Neuron (in vitro differentiated cells): ENCODE data around the gene FBXW9.
"Not testable (repeated sequence)": the region's sequence is repeated elsewhere in the genome, so short reads cannot be mapped to it uniquely, and the experiment has no call there.

ENCODE experiments used
- H2AFZ ChIP-seq: one replicate; pipeline ENCODE4 v1.6.1; 2013; ENCODE audit warnings: low read depth, mild to moderate bottlenecking, inconsistent platforms, low read length, moderate library complexity
- H3K27me3 ChIP-seq: one replicate; pipeline ENCODE4 v1.6.1; 2013; ENCODE audit warnings: low read length; ENCODE audit not compliant: insufficient read depth
- H3K36me3 ChIP-seq: one replicate; pipeline ENCODE4 v1.6.1; 2013; ENCODE audit warnings: low read length; ENCODE audit not compliant: insufficient read depth
- H3K4me1 ChIP-seq: one replicate; pipeline ENCODE4 v1.6.1; 2013; ENCODE audit warnings: low read length; ENCODE audit not compliant: insufficient read depth
- H3K4me3 ChIP-seq: 2 replicates; pipeline ENCODE4 v1.5.1; 2013; ENCODE audit warnings: mild to moderate bottlenecking, low read length, moderate library complexity
- H3K9me3 ChIP-seq: one replicate; pipeline ENCODE4 v1.6.1; 2013; ENCODE audit warnings: low read length

Gene FBXW9

DNA sequence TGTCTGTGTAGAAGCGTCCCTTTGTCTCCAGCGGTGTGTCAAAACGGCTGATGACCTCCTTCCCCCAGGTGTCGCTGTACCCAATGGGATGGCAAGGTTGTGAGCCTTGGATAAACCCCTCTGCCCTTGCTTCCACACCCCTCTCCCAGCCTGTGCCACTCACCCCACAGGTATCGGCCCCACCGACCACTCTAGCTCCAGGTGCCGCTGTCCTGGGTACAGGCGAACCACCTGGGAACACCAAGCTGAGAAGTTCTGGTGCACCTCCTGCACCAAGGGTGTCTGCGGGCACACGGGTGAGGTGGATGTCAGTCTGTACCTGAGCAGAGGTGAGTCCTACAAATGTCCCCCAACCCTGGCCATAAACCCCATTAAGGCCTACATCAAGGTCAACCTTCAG is 46.5 kb downstream of the FBXW9 start:
- Histone ChIP-seq H3K36me3 (peaks cover 27% of the 10 kb centered on the region), H3K4me3 (no peak overlapping the region), H3K9me3 (peaks cover 22% of the 10 kb centered on the region), H3K4me1 (no peaks in the 10 kb centered on the region), H2AFZ (no peak overlapping the region), H3K27me3 (no peaks in the 10 kb centered on the region)

DNA sequence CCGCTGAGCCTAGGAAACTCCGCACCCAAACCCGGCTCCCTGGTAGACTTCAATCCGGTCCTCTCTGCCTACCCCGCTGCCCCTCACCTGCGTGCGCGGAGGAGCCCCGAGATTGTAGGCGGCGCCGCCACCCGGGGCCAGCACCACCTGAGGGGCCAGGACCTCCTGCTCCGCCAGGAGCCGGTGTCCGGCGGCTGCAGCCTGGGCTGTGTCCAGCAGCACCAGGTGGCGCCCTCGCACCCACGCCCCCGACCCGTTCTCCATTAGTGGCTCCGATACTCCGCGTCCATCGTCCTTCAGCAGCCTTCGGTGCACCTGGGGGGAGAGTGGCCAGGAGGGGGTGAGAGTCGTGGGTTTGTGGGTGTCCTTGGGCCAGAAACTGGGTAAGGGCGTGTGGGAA is 48.3 kb downstream of the FBXW9 start:
- H3K36me3 ChIP-seq, result peaks cover 24% of the 10 kb centered on the region
- H3K9me3 ChIP-seq, result peaks cover 22% of the 10 kb centered on the region
- no peak overlapping the region for H3K4me3 ChIP-seq
- H3K27me3 ChIP-seq, result no peaks in the 10 kb centered on the region
- H3K4me1 ChIP-seq, result no peaks in the 10 kb centered on the region
- H2AFZ ChIP-seq, result no peak overlapping the region

DNA sequence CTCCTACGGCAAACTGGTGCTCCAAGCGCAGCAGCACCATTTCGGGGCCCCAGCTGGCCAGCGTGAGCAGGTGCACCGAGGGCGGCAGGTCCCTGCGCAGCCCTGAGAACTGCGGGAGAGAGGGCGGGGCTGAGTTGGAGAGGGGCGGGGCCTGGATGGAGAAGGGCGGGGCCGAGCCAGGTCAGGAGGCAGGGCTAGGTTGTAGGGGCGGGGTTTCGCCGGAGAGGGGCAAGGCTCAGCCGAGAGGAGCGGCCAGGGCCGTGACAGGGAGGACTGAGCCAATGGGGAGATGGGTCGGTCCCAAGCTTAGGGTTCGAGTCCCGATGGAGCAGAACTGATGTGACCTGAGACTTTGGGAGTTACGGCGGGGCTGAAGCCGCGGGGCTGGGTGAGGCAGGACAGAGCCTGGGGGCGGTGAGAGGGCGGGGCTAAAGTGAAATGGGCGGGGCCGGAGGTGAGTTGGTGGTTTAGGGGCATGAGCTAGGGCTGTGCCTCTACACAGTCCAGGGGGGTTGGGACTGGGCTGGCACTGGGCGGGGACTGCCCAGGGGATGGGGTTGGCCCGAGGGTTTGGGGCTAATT is 48.9 kb downstream of the FBXW9 start:
- Histone ChIP-seq H3K4me3 (no peak overlapping the region), H3K9me3 (peaks cover 25% of the 10 kb centered on the region), H3K27me3 (no peaks in the 10 kb centered on the region), H3K36me3 (peaks cover 24% of the 10 kb centered on the region), H3K4me1 (no peaks in the 10 kb centered on the region), H2AFZ (no peak overlapping the region)

DNA sequence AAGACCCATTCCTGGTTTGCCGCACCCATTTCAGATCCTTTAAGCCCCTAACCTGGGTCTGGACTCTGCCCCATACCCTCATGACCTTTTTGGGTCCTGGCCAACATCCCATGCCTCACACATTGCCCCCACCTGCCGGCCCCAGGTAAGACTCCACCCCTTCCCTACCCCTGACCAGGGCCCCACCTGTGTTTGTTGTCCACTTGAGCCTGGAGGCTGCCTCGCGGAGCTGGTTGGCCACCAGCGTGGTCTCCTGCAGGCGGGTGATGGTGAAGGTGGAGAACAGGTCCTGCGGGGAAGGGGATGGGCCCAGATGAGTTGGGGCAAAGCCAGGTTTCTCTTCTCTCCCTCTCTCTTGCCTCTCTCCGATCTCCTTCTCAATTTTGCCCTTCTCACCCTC is 49.4 kb downstream of the FBXW9 start:
- H3K36me3 ChIP-seq, result peaks cover 22% of the 10 kb centered on the region
- H3K4me3 ChIP-seq, result no peak overlapping the region
- no peaks in the 10 kb centered on the region for H3K4me1 ChIP-seq

DNA sequence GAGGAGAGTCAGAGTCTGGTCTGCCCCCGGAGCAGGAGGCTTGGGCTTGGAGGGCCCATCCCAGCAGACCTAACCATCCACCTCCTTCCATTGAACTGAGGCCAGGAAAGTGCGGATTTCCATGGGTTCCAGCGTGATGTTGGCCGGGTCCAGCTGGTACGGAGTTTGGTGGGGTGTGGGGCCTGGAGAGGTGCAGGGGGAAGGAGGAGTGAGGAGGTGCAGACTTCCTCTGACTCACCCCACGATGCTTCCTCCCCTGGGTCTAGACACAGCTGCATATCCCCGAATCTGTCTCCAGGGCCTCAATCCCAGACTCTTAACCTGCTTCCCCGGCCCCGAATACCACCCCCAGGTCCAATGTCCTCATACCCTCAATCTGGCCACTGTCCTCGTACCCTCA is 49.9 kb downstream of the FBXW9 start:
- Histone ChIP-seq H3K27me3 (no peaks in the 10 kb centered on the region), H3K36me3 (peaks cover 18% of the 10 kb centered on the region), H3K4me3 (no peak overlapping the region), H3K9me3 (peaks cover 26% of the 10 kb centered on the region), H3K4me1 (no peaks in the 10 kb centered on the region), H2AFZ (no peak overlapping the region)

More for the DNA sequence above, 49.4 kb downstream of the FBXW9 start:
- Histone ChIP-seq H2AFZ (no peak overlapping the region), H3K27me3 (no peaks in the 10 kb centered on the region), H3K9me3 (peaks cover 25% of the 10 kb centered on the region)

DNA sequence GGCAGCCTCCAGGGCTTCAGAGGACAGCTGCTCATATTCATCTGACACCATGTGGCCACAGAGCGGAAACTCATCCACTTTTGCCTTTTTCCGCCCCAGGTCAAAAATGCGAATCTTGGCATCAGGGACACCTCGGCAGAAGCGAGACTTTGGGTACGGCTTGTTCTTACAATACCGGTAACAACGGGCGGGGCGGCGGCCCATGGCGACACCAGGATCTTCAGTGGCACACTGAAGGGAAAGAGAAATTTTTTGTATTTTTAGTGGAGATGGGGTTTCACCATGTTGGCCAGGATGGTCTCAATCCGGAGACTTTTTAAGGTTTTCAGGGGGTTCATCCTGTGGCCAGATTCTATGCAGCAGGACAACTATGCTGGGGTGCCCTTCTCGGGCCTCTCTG is 52.7 kb downstream of the FBXW9 start:
- not testable (repeated sequence) for H2AFZ ChIP-seq, H3K4me1 ChIP-seq, H3K4me3 ChIP-seq, H3K27me3 ChIP-seq, H3K36me3 ChIP-seq
- peaks cover 21% of the 10 kb centered on the region for H3K9me3 ChIP-seq

DNA sequence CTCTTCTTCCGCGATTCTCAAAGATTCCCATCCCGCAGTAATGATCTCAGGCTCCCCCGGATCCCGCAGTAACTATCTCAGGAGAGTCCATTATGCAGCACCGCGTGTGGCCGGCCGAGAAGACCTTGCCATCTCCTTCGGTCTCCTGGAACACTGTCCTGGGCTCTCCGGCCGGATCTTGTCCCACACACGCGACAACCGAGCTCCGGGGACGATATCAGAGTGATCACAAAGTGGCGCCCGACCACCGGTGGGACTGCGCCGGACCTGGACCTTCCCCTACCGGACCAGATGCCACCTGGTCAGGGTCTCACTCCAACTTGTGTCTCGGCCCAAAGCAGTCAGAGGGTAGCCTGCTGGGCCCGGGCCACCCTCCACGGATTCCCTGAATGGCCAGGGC is 53.9 kb downstream of the FBXW9 start:
- Histone ChIP-seq H3K9me3 (peaks cover 17% of the 10 kb centered on the region), H3K36me3 (peaks cover 6% of the 10 kb centered on the region), H2AFZ (no peak overlapping the region), H3K4me1 (no peaks in the 10 kb centered on the region), H3K27me3 (no peaks in the 10 kb centered on the region), H3K4me3 (no peak overlapping the region)

DNA sequence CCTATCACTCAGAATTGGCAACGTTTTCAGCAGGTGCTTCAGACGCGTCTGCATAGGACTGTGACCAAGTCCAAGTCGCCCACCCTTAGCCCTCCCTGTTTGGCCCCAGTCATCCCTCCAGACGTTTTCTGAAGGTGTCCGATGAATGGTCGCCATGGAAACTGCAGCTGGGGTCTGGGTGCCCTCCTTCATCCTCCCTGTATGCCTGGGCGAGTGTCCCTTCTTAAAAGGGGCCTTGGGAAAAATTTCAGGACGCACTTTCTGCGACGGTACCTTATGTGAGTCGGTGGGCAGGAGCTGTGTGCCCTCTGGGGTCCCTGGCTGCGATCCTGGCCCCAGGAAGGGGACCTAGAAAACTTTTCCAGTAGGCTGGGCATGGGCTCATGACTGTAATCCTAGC is 55.0 kb downstream of the FBXW9 start:
- Histone ChIP-seq H3K4me3 (no peak overlapping the region), H2AFZ (no peak overlapping the region), H3K9me3 (peaks cover 15% of the 10 kb centered on the region), H3K27me3 (no peaks in the 10 kb centered on the region), H3K36me3 (peaks cover 3% of the 10 kb centered on the region), H3K4me1 (no peaks in the 10 kb centered on the region)

DNA sequence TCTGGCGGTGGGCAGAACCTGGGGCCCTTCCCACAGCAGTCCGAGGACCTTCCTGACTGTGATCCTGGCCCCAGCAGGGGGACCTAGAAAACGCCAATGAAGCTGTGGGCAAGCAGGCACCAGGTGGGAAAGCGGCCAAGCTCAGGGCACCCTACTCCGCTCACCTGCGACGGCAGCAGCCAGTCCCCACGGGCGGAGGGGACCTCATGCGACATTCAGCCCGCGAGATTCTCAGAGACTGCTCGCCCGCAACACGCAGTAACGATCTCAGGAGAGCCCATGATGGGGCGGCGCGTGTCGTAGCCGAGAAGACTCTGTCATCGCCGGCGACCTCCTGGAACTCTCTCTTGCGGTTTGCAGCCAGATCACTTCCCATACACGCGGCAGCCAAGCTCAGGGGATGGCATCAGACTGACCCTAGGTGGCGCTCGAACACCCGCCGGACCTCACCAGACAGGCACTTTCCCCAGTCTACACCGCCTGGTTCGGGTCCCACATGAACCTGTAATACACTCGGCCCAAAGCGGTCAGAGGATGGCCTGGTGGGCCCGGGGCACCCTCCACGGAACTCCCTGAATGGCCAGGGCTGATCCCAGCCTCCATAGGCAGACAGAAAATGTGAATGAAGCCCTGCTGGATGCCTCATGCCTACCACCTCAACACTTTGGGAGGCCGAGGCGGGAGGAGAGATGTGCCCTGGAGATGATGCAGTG is 56.4 kb downstream of the FBXW9 start:
- Histone ChIP-seq H3K9me3 (peaks cover 15% of the 10 kb centered on the region), H3K4me3 (no peak overlapping the region), H3K4me1 (no peaks in the 10 kb centered on the region), H3K36me3 (no peaks in the 10 kb centered on the region), H2AFZ (no peak overlapping the region), H3K27me3 (no peaks in the 10 kb centered on the region)
